Suprapubic skin (tissue), 4 donors: Measurements from ENCODE around the gene SUPT4H1. TPM values are rescaled to one million over a fixed set of nuclear protein-coding genes. Genes with fewer than 3 reads are reported as not detected.

ENCODE experiments used
- DNase-seq, 2 donors: peaks; one replicate each; pipeline ENCODE4 v3.0.0-alpha.2; 2019; ENCODE audit warnings: low spot score in 2 of 2
- H3K27ac ChIP-seq: fragments of 200-600 bp; sonication (generic); one replicate; pipeline ENCODE4 v1.5.1; 2019
- H3K27me3 ChIP-seq: fragments of 200-600 bp; sonication (generic); one replicate; pipeline ENCODE4 v1.5.1; 2019
- H3K36me3 ChIP-seq: fragments of 200-600 bp; sonication (generic); one replicate; pipeline ENCODE4 v1.5.1; 2019
- H3K4me1 ChIP-seq: fragments of 200-600 bp; sonication (generic); one replicate; pipeline ENCODE4 v1.5.1; 2019
- H3K4me3 ChIP-seq: fragments of 200-600 bp; sonication (generic); one replicate; pipeline ENCODE4 v1.5.1; 2019; ENCODE audit warnings: mild to moderate bottlenecking
- H3K9me3 ChIP-seq: fragments of 200-600 bp; sonication (generic); one replicate; pipeline ENCODE4 v1.5.1; 2019
- CTCF ChIP-seq, 2 donors: fragments of 200-600 bp in 1 of 2; fragments of 450-650 bp in 1 of 2; sonication (generic) in 1 of 2; IDR thresholded peaks; one replicate each; pipeline ENCODE4 v1.5.1; 2016 to 2019; ENCODE audit warnings: antibody characterized with exemption in 2 of 2, mild to moderate bottlenecking in 1 of 2, moderate library complexity in 1 of 2
- EP300 ChIP-seq: sonication (generic); formaldehyde crosslinking; IDR thresholded peaks from one replicate; pipeline ENCODE4 v1.6.1; 2017; ENCODE audit warnings: antibody characterized with exemption
- POLR2A ChIP-seq, 2 donors: fragments of 450-650 bp; IDR thresholded peaks; one replicate each; pipeline ENCODE4 v1.6.1; 2017; ENCODE audit warnings: antibody characterized with exemption in 2 of 2, mild to moderate bottlenecking in 2 of 2, moderate library complexity in 2 of 2
- POLR2AphosphoS5 ChIP-seq, 3 donors: sonication (generic); formaldehyde crosslinking; IDR thresholded peaks; one replicate each; pipeline ENCODE4 v1.6.1; 2017; ENCODE audit warnings: antibody characterized with exemption in 3 of 3
- WGBS: methylation state at CpG from one replicate; pipeline ENCODE4 v1.1.5; 2018; 5-methylcytosine and 5-hydroxymethylcytosine counted together
- total RNA-seq, 4 donors: library from RNA; depleted of rRNA; stranded (reverse); fragments of >200 nt; gene quantifications; one replicate each; pipeline ENCODE4 v1.1.0, GENCODE V29; 2016

Gene SUPT4H1
- total RNA-seq, 4 donors from 2014 or later, result 33.8 to 48.3 (median 40.3) TPM

- WGBS, result 59% methylated on average over 9 of the region's 10 CpGs
- H3K27me3 ChIP-seq, result no peaks in the 10 kb centered on the region
- TF ChIP-seq EP300 (no peak), POLR2AphosphoS5 (IDR thresholded peaks at IDR 0.05) (no peak), POLR2A (IDR thresholded peaks at IDR 0.05) (peak in 1 of 2 donors; percentile 18), CTCF (IDR thresholded peaks at IDR 0.05) (no peak)
- H3K4me1 ChIP-seq, result peaks cover 52% of the 10 kb centered on the region
- DNase-seq, result peak in 1 of 2 donors; percentile 79
- no peaks in the 10 kb centered on the region for H3K9me3 ChIP-seq
- H3K4me3 ChIP-seq, result peak overlapping the region; percentile 4
- H3K36me3 ChIP-seq, result peaks cover 8% of the 10 kb centered on the region
- H3K27ac ChIP-seq, result peak overlapping the region; percentile 79
Observed at GRCh38 chr17:58338841-58339754, 12.9 kb downstream of the SUPT4H1 start.

GRCh38 chr17:58338454-58338840 lies 13.6 kb downstream of the SUPT4H1 start:
- WGBS, result 78% methylated on average over 3 of the region's 3 CpGs
- TF ChIP-seq POLR2A (IDR thresholded peaks at IDR 0.05) (no peak), EP300 (no peak), CTCF (IDR thresholded peaks at IDR 0.05) (no peak), POLR2AphosphoS5 (IDR thresholded peaks at IDR 0.05) (no peak)

GRCh38 chr17:58337600-58338453 lies 14.2 kb downstream of the SUPT4H1 start:
- Histone ChIP-seq H3K27me3 (no peaks in the 10 kb centered on the region), H3K36me3 (no peaks in the 10 kb centered on the region), H3K4me1 (peaks cover 53% of the 10 kb centered on the region), H3K9me3 (no peaks in the 10 kb centered on the region), H3K4me3 (peak overlapping the region; percentile 17), H3K27ac (peak overlapping the region; percentile 79)
- peak; percentile 84 to 91 for DNase-seq
- 41% methylated on average over 23 of the region's 23 CpGs for WGBS
- peak in 1 of 2 donors; percentile 32 for TF ChIP-seq POLR2A (IDR thresholded peaks at IDR 0.05)
- no peak for TF ChIP-seq EP300

More at GRCh38 chr17:58338454-58338840, 13.6 kb downstream of the SUPT4H1 start:
- Histone ChIP-seq H3K36me3 (peaks cover 1% of the 10 kb centered on the region), H3K27ac (peak overlapping the region; percentile 79), H3K4me3 (no peak overlapping the region), H3K9me3 (no peaks in the 10 kb centered on the region), H3K27me3 (no peaks in the 10 kb centered on the region), H3K4me1 (peaks cover 53% of the 10 kb centered on the region)
- no peak for DNase-seq

- no peaks in the 10 kb centered on the region for H3K36me3 ChIP-seq
- TF ChIP-seq EP300 (no peak), POLR2AphosphoS5 (IDR thresholded peaks at IDR 0.05) (no peak), CTCF (IDR thresholded peaks at IDR 0.05) (no peak), POLR2A (IDR thresholded peaks at IDR 0.05) (no peak)
- peak in 1 of 2 donors; percentile 54 for DNase-seq
- peak overlapping the region; percentile 17 for H3K4me3 ChIP-seq
- 26% methylated on average over 7 of the region's 7 CpGs for WGBS
- H3K27ac ChIP-seq, result peak overlapping the region; percentile 79
- H3K9me3 ChIP-seq, result no peaks in the 10 kb centered on the region
- H3K4me1 ChIP-seq, result peaks cover 53% of the 10 kb centered on the region
- no peaks in the 10 kb centered on the region for H3K27me3 ChIP-seq
Observed at GRCh38 chr17:58337210-58337599, 14.8 kb downstream of the SUPT4H1 start.

GRCh38 chr17:58336456-58337209 lies 15.4 kb downstream of the SUPT4H1 start:
- H3K4me1 ChIP-seq, result peaks cover 53% of the 10 kb centered on the region
- H3K27me3 ChIP-seq, result no peaks in the 10 kb centered on the region
- H3K36me3 ChIP-seq, result no peaks in the 10 kb centered on the region
- H3K4me3 ChIP-seq, result no peak overlapping the region
- H3K9me3 ChIP-seq, result no peaks in the 10 kb centered on the region
- DNase-seq, result peak in 1 of 2 donors; percentile 59
- 31% methylated on average over 4 of the region's 5 CpGs for WGBS
- TF ChIP-seq POLR2AphosphoS5 (IDR thresholded peaks at IDR 0.05), result no peak
- TF ChIP-seq EP300, result no peak
- no peak for TF ChIP-seq POLR2A (IDR thresholded peaks at IDR 0.05)
- no peak for TF ChIP-seq CTCF (IDR thresholded peaks at IDR 0.05)
- H3K27ac ChIP-seq, result peak overlapping the region; percentile 79
